H1 (cell line): ENCODE measurements around the gene ZNF669. TPM values are rescaled to one million over a fixed set of nuclear protein-coding genes. Genes with fewer than 3 reads are reported as not detected.

Experiments
- CHD1 ChIP-seq: IDR thresholded peaks from 2 replicates; pipeline ENCODE4 v1.6.1; 2012; ENCODE audit warnings: low read depth, low read length, improper control_type of control experiment
- EZH2 ChIP-seq: fragments of 200-600 bp; sonication (generic); IDR thresholded peaks from 2 replicates; pipeline ENCODE4 v1.7.1; 2012; ENCODE audit warnings: low read depth, mild to moderate bottlenecking, moderate library complexity, low read length, inconsistent platforms; ENCODE audit not compliant: severe bottlenecking
- GTF2F1 ChIP-seq: IDR thresholded peaks from 2 replicates; pipeline ENCODE4 v1.6.1; 2012; ENCODE audit warnings: low read depth, low read length, improper control_type of control experiment, borderline replicate concordance
- SIN3A ChIP-seq, 2 experiments: IDR thresholded peaks in 1 of 2; conservative IDR thresholded peaks in 1 of 2; 2 replicates each; pipeline ENCODE4 v1.6.1; 2011 to 2012; ENCODE audit warnings: low read length in 2 of 2, improper control_type of control experiment in 1 of 2, low read depth in 1 of 2, mild to moderate bottlenecking in 1 of 2
- SUZ12 ChIP-seq: fragments of 200-600 bp; sonication (generic); IDR thresholded peaks from 2 replicates; pipeline ENCODE4 v1.6.1; 2012; ENCODE audit warnings: mild to moderate bottlenecking, inconsistent platforms, low read length, moderate library complexity, mixed read lengths
- polyA plus RNA-seq, 7 experiments: library from polyadenylated mRNA; depleted of rRNA in 3 of 7; stranded (reverse) in 5 of 7; unstranded in 2 of 7; fragments of >200 nt in 5 of 7; fragments of 200-250 nt in 2 of 7; gene quantifications; 1 replicate in 5 of 7; 2 replicates in 1 of 7; 4 replicates in 1 of 7; pipeline versions ENCODE4 v1.2.1 to v1.2.3, GENCODE V29; 2011 to 2013; ENCODE audit warnings: missing spikeins in 2 of 7, mixed read lengths in 2 of 7
- total RNA-seq: library from RNA; stranded (reverse); fragmentation: NEBNext Ultra II Directional; extraction: Animal tissue kit (Norgen Biotek cat#: 25700); gene quantifications from 2 replicates; pipeline ENCODE4 v1.2.1, GENCODE V29; 2021
- TF ChIP-seq, protein P1 (sequence below): IDR thresholded peaks from 2 replicates; pipeline ENCODE4 v1.6.1; 2011; ENCODE audit warnings: low read depth, mild to moderate bottlenecking, low read length; ENCODE audit not compliant: insufficient read depth

The ZNF669 gene
- total and polyA plus RNA-seq, 2 of the 8 experiments (the other 6 are each of a cell fraction or from before 2014, with no cell fraction given), result 4.8 to 20.3 TPM

DNA sequence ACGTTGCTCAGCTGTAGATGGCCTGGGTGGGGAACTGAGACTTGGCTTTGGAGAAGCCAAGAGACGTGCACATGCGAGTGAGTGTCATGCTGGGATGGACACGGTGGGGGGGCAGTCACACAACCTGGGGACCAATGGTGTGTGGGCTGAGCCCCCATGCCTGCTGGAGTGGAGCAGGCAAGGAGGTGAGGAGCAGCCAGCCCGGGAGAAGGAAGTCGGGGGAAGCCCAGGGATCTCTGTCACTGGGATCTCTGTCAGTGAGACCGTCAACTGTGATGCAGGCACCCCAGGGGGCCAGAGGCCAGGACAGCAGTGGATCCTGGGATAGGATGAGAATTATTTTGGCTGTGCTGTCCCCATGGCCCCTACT, 11.0 kb upstream of the ZNF669 start (continued):
- TF ChIP-seq GTF2F1, result no peak
- TF ChIP-seq EZH2, result no peak
- TF ChIP-seq SIN3A (conservative IDR thresholded peaks at IDR 0.05 in 1 of 2, IDR thresholded peaks at IDR 0.05 in 1 of 2; ENCODE audit: low read depth in 1 of 2, low read length in 2 of 2), result no peak
- TF ChIP-seq, protein P1, sequence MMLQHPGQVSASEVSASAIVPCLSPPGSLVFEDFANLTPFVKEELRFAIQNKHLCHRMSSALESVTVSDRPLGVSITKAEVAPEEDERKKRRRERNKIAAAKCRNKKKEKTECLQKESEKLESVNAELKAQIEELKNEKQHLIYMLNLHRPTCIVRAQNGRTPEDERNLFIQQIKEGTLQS, result no peak
- no peak for TF ChIP-seq SUZ12
- no peak for TF ChIP-seq CHD1
